Measurements from ENCODE around the gene COX6B2. TPM values are rescaled to one million over a fixed set of nuclear protein-coding genes. Genes with fewer than 3 reads are reported as not detected.

The COX6B2 gene
- total RNA-seq, 1 donor from 2014 or later = not detected

- Mint-ChIP-seq H3K36me3 (no peaks in the 10 kb centered on the region), H3K4me3 (peak overlapping the region; percentile 84), H3K9me3 (peaks cover 4% of the 10 kb centered on the region), H3K27me3 (ENCODE audit: insufficient read depth, low read depth) (peaks cover 54% of the 10 kb centered on the region), H3K27ac (no peak overlapping the region), H3K4me1 (peaks cover 21% of the 10 kb centered on the region)
- H3K9ac ChIP-seq = no peak overlapping the region
- H3K4me1 ChIP-seq = peaks cover 24% of the 10 kb centered on the region
- H3K36me3 ChIP-seq = no peaks in the 10 kb centered on the region
- H3K27me3 ChIP-seq = peaks cover 66% of the 10 kb centered on the region
- peak overlapping the region; percentile 83 for H3K4me2 ChIP-seq
- no peaks in the 10 kb centered on the region for H3K9me3 ChIP-seq (ENCODE audit: low read depth)
- TF ChIP-seq EZH2phosphoT487 (IDR thresholded peaks at IDR 0.05) = no peak
- TF ChIP-seq EZH2 (IDR thresholded peaks at IDR 0.05) = peak; percentile 20
- H2AFZ ChIP-seq (replicated peaks) = peak overlapping the region; percentile 45
- H3K27ac ChIP-seq = no peak overlapping the region
- DNase-seq (ENCODE audit: low spot score) = no peak
- H3F3A ChIP-seq (ENCODE audit: low read depth) = peaks cover 37% of the 10 kb centered on the region
- H4K20me1 ChIP-seq (ENCODE audit: low read depth) = peaks cover 18% of the 10 kb centered on the region
- H3K79me2 ChIP-seq (ENCODE audit: low read depth) = no peaks in the 10 kb centered on the region
- peak overlapping the region; percentile 51 for H3K4me3 ChIP-seq
These were observed 1.1 kb downstream of the COX6B2 start for GRCh38 chr19:55353356-55353802.

- H3K36me3 ChIP-seq = no peaks in the 10 kb centered on the region
- H3K9me3 Mint-ChIP-seq = peaks cover 4% of the 10 kb centered on the region
- H3K27me3 Mint-ChIP-seq (ENCODE audit: insufficient read depth, low read depth) = peaks cover 53% of the 10 kb centered on the region
- no peaks in the 10 kb centered on the region for H3K79me2 ChIP-seq (ENCODE audit: low read depth)
- no peak overlapping the region for H3K27ac ChIP-seq
- no peak overlapping the region for H3K9ac ChIP-seq
- no peak for TF ChIP-seq EZH2phosphoT487 (IDR thresholded peaks at IDR 0.05)
- TF ChIP-seq EZH2 (IDR thresholded peaks at IDR 0.05) = no peak
- no peak for TF ChIP-seq CTCF (IDR thresholded peaks at IDR 0.05)
- no peak overlapping the region for H3K4me2 ChIP-seq
- H3K36me3 Mint-ChIP-seq = no peaks in the 10 kb centered on the region
- peaks cover 66% of the 10 kb centered on the region for H3K27me3 ChIP-seq
- no peak overlapping the region for H2AFZ ChIP-seq (replicated peaks)
- H3F3A ChIP-seq (ENCODE audit: low read depth) = peaks cover 44% of the 10 kb centered on the region
- peaks cover 31% of the 10 kb centered on the region for H3K4me1 ChIP-seq
- DNase-seq (ENCODE audit: low spot score) = no peak
- peaks cover 26% of the 10 kb centered on the region for H4K20me1 ChIP-seq (ENCODE audit: low read depth)
- no peaks in the 10 kb centered on the region for H3K9me3 ChIP-seq (ENCODE audit: low read depth)
- peaks cover 27% of the 10 kb centered on the region for H3K4me1 Mint-ChIP-seq
- peak overlapping the region; percentile 84 for H3K4me3 Mint-ChIP-seq
- H3K27ac Mint-ChIP-seq = no peak overlapping the region
- H3K4me3 ChIP-seq = no peak overlapping the region
These were observed 1.9 kb downstream of the COX6B2 start for GRCh38 chr19:55352549-55353145.

- H3K27ac ChIP-seq = no peak overlapping the region
- no peak for TF ChIP-seq EZH2phosphoT487 (IDR thresholded peaks at IDR 0.05)
- no peak for TF ChIP-seq CTCF (IDR thresholded peaks at IDR 0.05)
- no peak for TF ChIP-seq EZH2 (IDR thresholded peaks at IDR 0.05)
- no peaks in the 10 kb centered on the region for H3K36me3 ChIP-seq
- no peak overlapping the region for H3K4me2 ChIP-seq
- H3F3A ChIP-seq (ENCODE audit: low read depth) = peaks cover 49% of the 10 kb centered on the region
- peaks cover 32% of the 10 kb centered on the region for H4K20me1 ChIP-seq (ENCODE audit: low read depth)
- H3K27me3 ChIP-seq = peaks cover 60% of the 10 kb centered on the region
- Mint-ChIP-seq H3K9me3 (peaks cover 4% of the 10 kb centered on the region), H3K27me3 (ENCODE audit: insufficient read depth, low read depth) (peaks cover 49% of the 10 kb centered on the region), H3K4me3 (peak overlapping the region; percentile 57), H3K36me3 (no peaks in the 10 kb centered on the region), H3K4me1 (peaks cover 27% of the 10 kb centered on the region), H3K27ac (no peak overlapping the region)
- DNase-seq (ENCODE audit: low spot score) = no peak
- no peak overlapping the region for H3K9ac ChIP-seq
- H2AFZ ChIP-seq (replicated peaks) = no peak overlapping the region
- H3K4me1 ChIP-seq = peaks cover 33% of the 10 kb centered on the region
- no peak overlapping the region for H3K4me3 ChIP-seq
- H3K79me2 ChIP-seq (ENCODE audit: low read depth) = no peaks in the 10 kb centered on the region
- no peaks in the 10 kb centered on the region for H3K9me3 ChIP-seq (ENCODE audit: low read depth)
These were observed 2.5 kb downstream of the COX6B2 start for GRCh38 chr19:55352040-55352439.

- H3K9ac ChIP-seq = no peak overlapping the region
- H3K4me2 ChIP-seq = no peak overlapping the region
- no peaks in the 10 kb centered on the region for H3K9me3 ChIP-seq (ENCODE audit: low read depth)
- H3F3A ChIP-seq (ENCODE audit: low read depth) = peaks cover 49% of the 10 kb centered on the region
- Mint-ChIP-seq H3K9me3 (peaks cover 4% of the 10 kb centered on the region), H3K4me3 (peak overlapping the region; percentile 60), H3K36me3 (no peaks in the 10 kb centered on the region), H3K4me1 (peaks cover 27% of the 10 kb centered on the region), H3K27me3 (ENCODE audit: insufficient read depth, low read depth) (peaks cover 36% of the 10 kb centered on the region), H3K27ac (peak overlapping the region; percentile 63)
- TF ChIP-seq CTCF (IDR thresholded peaks at IDR 0.05) = no peak
- H3K27me3 ChIP-seq = peaks cover 47% of the 10 kb centered on the region
- H4K20me1 ChIP-seq (ENCODE audit: low read depth) = peaks cover 43% of the 10 kb centered on the region
- no peak overlapping the region for H2AFZ ChIP-seq (replicated peaks)
- H3K27ac ChIP-seq = no peak overlapping the region
- peaks cover 33% of the 10 kb centered on the region for H3K4me1 ChIP-seq
- DNase-seq (ENCODE audit: low spot score) = no peak
- H3K4me3 ChIP-seq = no peak overlapping the region
- no peaks in the 10 kb centered on the region for H3K79me2 ChIP-seq (ENCODE audit: low read depth)
- no peaks in the 10 kb centered on the region for H3K36me3 ChIP-seq
These were observed 3.8 kb downstream of the COX6B2 start for GRCh38 chr19:55350620-55351315.
